ENCODE results near the gene PSD2.

The PSD2 gene

GRCh38 chr5:139839918-139840317 lies 44.3 kb downstream of the PSD2 start:
- DNase-seq, result no peak

- no peak for DNase-seq
Measured at GRCh38 chr5:139841549-139841948, 45.9 kb downstream of the PSD2 start.

GRCh38 chr5:139842321-139842720 lies 46.7 kb downstream of the PSD2 start:
- no peak for DNase-seq

- no peak for DNase-seq
Measured at GRCh38 chr5:139843991-139844390, 48.4 kb downstream of the PSD2 start.

GRCh38 chr5:139844472-139845145 lies 49.0 kb downstream of the PSD2 start:
- DNase-seq, result no peak

- DNase-seq, result no peak
Measured at GRCh38 chr5:139845846-139846681, 50.5 kb downstream of the PSD2 start.

- no peak for DNase-seq
Measured at GRCh38 chr5:139847091-139847490, 51.5 kb downstream of the PSD2 start.

- DNase-seq, result no peak
Measured at GRCh38 chr5:139847790-139848507, 52.3 kb downstream of the PSD2 start.

GRCh38 chr5:139848508-139849100 lies 53.0 kb downstream of the PSD2 start:
- DNase-seq, result no peak

- DNase-seq, result no peak
Measured at GRCh38 chr5:139849501-139849900, 53.9 kb downstream of the PSD2 start.

GRCh38 chr5:139849942-139850341 lies 54.3 kb downstream of the PSD2 start:
- no peak for DNase-seq

GRCh38 chr5:139850423-139851016 lies 54.9 kb downstream of the PSD2 start:
- no peak for DNase-seq

GRCh38 chr5:139851558-139851957 lies 56.0 kb downstream of the PSD2 start:
- no peak for DNase-seq

GRCh38 chr5:139852696-139853095 lies 57.1 kb downstream of the PSD2 start:
- no peak for DNase-seq

- DNase-seq, result no peak
Measured at GRCh38 chr5:139854029-139854605, 58.5 kb downstream of the PSD2 start.

GRCh38 chr5:139854953-139855352 lies 59.3 kb downstream of the PSD2 start:
- DNase-seq, result no peak

- no peak for DNase-seq
Measured at GRCh38 chr5:139855451-139855850, 59.8 kb downstream of the PSD2 start.

GRCh38 chr5:139855946-139856540 lies 60.4 kb downstream of the PSD2 start:
- DNase-seq, result no peak

GRCh38 chr5:139856714-139857113 lies 61.1 kb downstream of the PSD2 start:
- no peak for DNase-seq

- no peak for DNase-seq
Measured at GRCh38 chr5:139859013-139859412, 63.4 kb downstream of the PSD2 start.

GRCh38 chr5:139861021-139861888 lies 65.6 kb downstream of the PSD2 start:
- no peak for DNase-seq

All from NCI-H187 treated with DMSO at 0.1 percent for 48 hours (cell line).